ENCODE results near the gene TMEM200B.
"Not testable (repeated sequence)": the region's sequence is repeated elsewhere in the genome, so short reads cannot be mapped to it uniquely, and the experiment has no call there.

Gene TMEM200B

DNA sequence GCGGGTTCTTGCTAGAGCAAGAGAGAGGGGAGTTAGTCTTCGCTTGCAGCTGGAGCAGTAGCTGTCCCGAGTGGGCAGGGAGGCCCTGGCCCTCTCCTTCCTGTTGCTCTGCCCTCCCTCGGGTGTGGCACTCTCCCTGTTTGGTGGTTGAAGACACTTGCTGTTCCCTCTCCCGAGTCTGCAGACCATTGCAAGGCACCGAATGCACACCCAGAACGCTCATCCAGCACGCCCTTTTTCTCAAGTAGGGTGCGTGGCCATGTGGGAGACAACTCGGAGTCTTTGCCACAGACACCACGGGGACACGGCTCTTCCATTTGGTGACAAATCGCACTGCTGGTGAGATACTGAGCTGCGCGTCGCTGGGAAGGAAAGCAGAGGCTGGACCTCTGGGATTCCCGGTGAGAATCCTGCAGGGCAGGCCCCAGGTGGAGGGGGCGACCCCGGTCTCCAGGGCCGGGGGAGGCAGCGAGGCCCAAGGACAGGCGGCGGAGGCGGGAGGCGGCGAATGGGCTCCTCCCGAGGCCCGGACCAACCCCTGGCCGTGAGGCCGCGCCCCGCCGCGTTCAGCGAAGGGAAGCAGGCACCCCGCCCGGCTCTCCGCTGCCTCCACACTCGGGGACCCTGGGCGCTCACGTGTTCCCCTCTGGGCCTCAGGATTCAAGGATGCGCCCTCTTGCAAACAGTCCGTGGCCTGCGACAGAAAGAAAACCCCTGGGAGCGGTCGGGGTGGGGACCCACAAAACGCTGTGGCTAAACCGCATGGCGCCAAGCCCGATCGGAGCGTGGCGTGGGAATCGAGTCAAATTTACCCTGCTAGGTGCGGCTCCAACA lies 10.4 kb upstream of the TMEM200B start:
- DNase-seq (ENCODE audit: low spot score), result no peak

- not testable (repeated sequence) for DNase-seq (ENCODE audit: low spot score)
Observed at GRCh38 chr1:29131056-29131455, 7.4 kb upstream of the TMEM200B start.

DNA sequence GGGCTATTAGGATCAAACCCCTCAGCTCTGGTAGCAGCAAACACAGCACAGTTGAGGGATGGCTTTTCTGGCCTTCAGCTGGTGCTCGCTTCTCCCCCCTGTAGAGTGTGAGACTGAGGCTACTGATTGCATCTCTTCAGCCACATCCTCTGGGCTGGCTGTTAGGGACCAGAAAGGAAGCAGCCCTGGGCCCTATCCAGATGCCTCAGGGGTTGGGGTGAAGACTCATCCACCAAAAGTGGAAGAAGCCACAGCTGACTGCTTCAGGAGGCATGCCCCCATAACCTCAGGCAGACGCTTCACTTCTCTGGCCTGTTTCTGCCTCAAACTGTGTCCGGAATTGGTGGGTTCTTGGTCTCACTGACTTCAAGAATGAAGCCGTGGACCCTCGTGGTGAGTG lies 6.2 kb upstream of the TMEM200B start:
- no peak for DNase-seq (ENCODE audit: low spot score)

DNA sequence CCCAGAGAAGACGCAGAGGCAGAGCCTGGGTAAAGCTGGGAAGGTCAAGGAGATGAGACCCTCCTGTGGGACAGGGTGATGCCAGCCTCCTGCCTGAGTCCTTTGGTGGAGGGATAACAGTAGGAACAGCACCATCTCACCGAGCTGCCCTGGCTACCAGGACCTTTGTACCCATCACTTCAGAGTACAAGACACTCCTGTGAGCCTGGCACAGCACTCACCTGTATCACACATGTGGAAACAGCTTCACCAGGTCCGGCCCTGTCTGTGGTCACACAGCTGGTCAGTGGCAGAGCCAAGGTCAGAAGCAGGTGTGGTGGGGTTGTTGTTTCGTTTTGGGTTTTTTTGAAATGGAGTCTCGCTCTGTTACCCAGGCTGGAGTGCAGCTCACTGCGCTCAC lies 5.0 kb upstream of the TMEM200B start:
- no peak for DNase-seq (ENCODE audit: low spot score)

DNA sequence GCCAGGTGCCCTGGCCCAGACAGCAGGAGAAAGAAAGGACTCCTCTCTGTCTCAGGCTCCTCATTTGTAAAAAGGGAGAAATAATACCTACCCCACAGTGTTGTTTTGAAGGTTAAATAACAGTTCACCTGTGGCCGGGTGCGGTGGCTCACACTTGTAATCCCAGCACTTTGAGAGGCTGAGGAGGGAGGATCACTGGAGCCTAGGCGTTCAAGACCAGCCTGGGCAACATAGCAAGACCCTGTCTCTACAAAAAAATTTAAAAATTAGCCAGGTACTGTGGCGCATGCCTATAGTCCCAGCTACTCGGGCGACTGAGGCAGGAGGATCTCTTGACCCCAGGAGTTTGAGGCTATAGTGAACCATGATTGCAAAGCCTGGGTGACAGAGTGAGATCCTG lies 2.5 kb upstream of the TMEM200B start:
- DNase-seq (ENCODE audit: low spot score), result no peak

DNA sequence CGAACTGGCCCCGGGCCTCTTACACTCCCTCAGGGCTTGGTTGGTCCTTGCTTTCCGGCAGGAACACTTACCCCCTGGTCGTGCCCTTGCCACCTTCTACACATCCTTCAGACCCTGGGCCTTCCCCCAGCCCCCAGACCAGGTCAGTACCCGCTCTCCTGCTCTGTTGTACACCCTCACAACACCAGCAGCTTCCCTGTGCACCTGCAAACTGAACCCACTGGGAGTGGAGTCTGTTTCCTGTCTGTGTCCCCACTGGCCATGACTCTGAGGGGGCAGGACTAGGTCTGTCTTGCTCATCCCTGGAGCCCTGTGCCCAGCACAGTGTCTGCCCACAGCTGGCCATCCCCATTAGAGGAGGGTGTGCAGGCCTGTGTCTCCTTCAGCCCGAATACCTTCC lies 2.1 kb upstream of the TMEM200B start:
- no peak for DNase-seq (ENCODE audit: low spot score)

GRCh38 chr1:29125237-29125641 lies 1.5 kb upstream of the TMEM200B start:
- DNase-seq (ENCODE audit: low spot score), result no peak

- DNase-seq (ENCODE audit: low spot score), result peak; percentile 66
Observed at GRCh38 chr1:29124366-29125236, 898 bp upstream of the TMEM200B start.

GRCh38 chr1:29123053-29123886 lies 433 bp downstream of the TMEM200B start:
- DNase-seq (ENCODE audit: low spot score), result peak; percentile 25

- DNase-seq (ENCODE audit: low spot score), result peak; percentile 76
Observed at GRCh38 chr1:29122682-29123052, 1.0 kb downstream of the TMEM200B start.

GRCh38 chr1:29121936-29122681 lies 1.6 kb downstream of the TMEM200B start:
- peak; percentile 20 for DNase-seq (ENCODE audit: low spot score)

GRCh38 chr1:29121516-29121935 lies 2.2 kb downstream of the TMEM200B start:
- no peak for DNase-seq (ENCODE audit: low spot score)

DNA sequence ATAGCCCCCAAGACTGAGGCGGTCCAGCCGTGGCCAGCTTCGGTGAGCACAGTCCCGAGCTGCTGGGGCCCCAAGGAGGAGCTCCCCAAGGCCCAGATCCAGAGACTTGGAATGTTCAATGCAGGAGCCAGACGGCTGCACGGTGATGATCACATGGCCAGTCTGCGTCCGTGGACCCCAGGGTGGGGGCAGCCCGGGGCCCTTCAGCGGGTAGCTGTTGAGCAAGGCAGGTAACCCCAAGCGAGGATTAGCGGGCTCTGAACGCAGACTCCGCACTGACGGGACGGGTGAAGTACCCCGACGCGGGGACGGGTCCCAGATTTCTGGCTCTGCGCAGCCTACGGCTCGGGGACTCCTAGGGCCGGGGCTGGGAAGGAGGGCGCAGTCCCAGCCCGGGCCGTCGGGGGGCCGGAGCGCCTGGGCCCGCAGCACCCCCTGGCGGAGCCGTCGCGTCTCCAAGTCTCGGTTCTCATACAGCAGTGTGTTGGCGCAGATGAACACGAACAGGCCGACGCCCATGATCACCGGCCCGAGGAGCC lies 2.7 kb downstream of the TMEM200B start:
- peak; percentile 31 for DNase-seq (ENCODE audit: low spot score)

DNA sequence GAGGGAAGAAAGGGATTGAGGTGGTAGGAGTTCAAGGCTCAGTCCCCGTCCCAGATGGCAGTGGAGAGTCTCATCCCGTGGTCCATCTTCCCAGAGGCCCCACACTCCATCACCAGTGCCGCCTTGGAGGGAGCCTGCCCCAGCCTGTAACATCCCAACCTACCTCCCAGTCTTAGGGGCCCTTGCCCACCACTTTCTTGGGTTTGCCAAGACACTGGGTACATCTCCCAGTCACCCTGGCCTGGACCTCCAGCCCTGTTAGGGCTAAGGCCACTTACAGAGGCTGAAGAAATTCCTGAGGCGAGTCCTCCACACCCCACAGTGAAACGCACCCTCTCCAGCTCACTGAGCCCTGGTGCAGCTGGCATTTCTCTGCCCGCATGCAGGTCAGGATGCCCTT lies 3.3 kb downstream of the TMEM200B start:
- DNase-seq (ENCODE audit: low spot score), result no peak

DNA sequence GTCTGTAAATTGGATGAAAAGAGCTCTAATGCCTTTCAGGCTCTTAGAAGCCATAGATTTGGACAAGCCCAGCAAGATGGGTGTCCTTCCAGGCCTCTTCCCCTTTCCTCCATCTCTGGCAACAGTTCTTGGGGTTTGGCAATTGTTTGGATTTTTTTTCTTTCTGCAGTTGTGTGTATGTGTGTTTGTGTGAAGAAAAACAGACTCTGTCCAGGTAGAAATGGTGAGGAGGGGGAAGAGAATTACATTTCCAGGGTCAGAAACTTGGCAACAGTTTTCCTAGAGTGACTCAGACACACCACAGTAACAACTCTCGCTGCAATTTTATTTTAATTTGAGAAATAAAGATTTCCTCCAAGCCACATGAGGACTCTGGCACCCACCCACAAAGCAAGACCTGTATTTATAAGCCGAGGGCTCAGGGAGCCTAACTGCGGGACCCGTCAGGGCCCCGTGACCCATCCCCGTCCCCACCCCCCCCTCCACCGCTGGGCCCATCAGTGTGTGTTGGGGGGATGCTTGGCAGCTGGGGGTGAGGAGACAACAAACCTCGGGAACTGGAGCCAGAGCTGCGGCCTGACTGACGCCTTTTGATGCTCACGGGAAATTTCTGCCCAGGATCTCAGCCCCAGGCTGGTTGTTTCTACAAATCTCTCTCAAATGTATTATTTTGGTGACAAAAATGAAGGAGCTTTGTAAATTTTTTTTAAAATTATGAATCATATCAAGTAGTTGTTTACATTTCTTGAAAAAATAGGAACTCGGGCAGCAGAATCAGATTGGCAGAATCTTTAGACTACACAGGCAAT lies 4.4 kb downstream of the TMEM200B start:
- DNase-seq (ENCODE audit: low spot score), result no peak

- DNase-seq (ENCODE audit: low spot score), result no peak
Observed at GRCh38 chr1:29117381-29117780, 6.3 kb downstream of the TMEM200B start.

GRCh38 chr1:29114654-29115053 lies 9.0 kb downstream of the TMEM200B start:
- DNase-seq (ENCODE audit: low spot score), result no peak

GRCh38 chr1:29113413-29114117 lies 10.1 kb downstream of the TMEM200B start:
- DNase-seq (ENCODE audit: low spot score), result no peak

GRCh38 chr1:29112705-29113412 lies 10.8 kb downstream of the TMEM200B start:
- no peak for DNase-seq (ENCODE audit: low spot score)
